ENCODE measurements around the gene THRAP3. TPM values are rescaled to one million over a fixed set of nuclear protein-coding genes. Genes with fewer than 3 reads are reported as not detected.

Gene THRAP3
- total and polyA plus RNA-seq, 9 of the 15 experiments (the other 6 are each of a cell fraction or from before 2014, with no cell fraction given), result 66.2 to 135 (median 113) TPM

- H3K27me3 ChIP-seq (ENCODE audit: control insufficient read depth in 2 of 2, insufficient read depth in 2 of 2, low read length in 2 of 2), result no peaks in the 10 kb centered on the region
- peak overlapping the region in 1 of 2 experiments; percentile 59; a peak in 1 of 4 replicates for H3K9ac ChIP-seq (ENCODE audit: insufficient read depth in 1 of 2, low read depth in 2 of 2, low read length in 2 of 2)
- POLR2A ChIA-PET, result interaction anchor here (1.1 kb wide), 1 partner anchor 23 kb away, joined by 3 read pairs; no protein-coding TSS in a partner anchor
- peak; percentile 73 for FAIRE-seq
- H3K4me3 ChIP-seq, result no peak overlapping the region
- no peak overlapping the region for H3K27ac ChIP-seq (ENCODE audit: extremely low read depth, low read depth, low read length)
- DNase-seq (ENCODE audit: extremely low read depth in 1 of 4, low spot score in 3 of 4), result peak in 2 of 4 experiments; percentile 44 to 64
- no TSS peak for BruUV-seq (replicated peaks)
- H3K9me1 ChIP-seq (ENCODE audit: control insufficient read depth, insufficient read depth, low read length), result no peaks in the 10 kb centered on the region
- no peaks in the 10 kb centered on the region for H4K20me1 ChIP-seq (replicated peaks; ENCODE audit: control insufficient read depth, insufficient read depth, low read length)
- CTCF ChIA-PET (ENCODE audit: low intra/inter-chr PET ratio), result no interaction called here
- H3K4me1 ChIP-seq (replicated peaks in 1 of 2; ENCODE audit: control insufficient read depth in 2 of 2, insufficient read depth in 2 of 2, low read length in 2 of 2), result peaks cover 21 to 31% of the 10 kb centered on the region in 2 experiments
- in situ Hi-C loops (cut with MboI) (no loop called here), intact Hi-C loops (cut with micrococcal nuclease) (loop anchor here (10.0 kb wide), 1 partner anchor 444 kb away; the partner anchor contains the start of gene AGO1)
- 62% methylated on average over 6 of the region's 6 CpGs for WGBS (ENCODE audit: insufficient coverage, low coverage, missing lambda C conversion rate)
- H3K36me3 ChIP-seq (ENCODE audit: control insufficient read depth, insufficient read depth, low read length), result no peaks in the 10 kb centered on the region
- ATAC-seq, result peak; percentile 42
- H2AFZ ChIP-seq (ENCODE audit: low read depth, low read length), result peak overlapping the region; percentile 20; the same call in 1 of the 2 replicates
- no peak overlapping the region for H3K4me2 ChIP-seq (ENCODE audit: insufficient read depth, low read length)
- H3K79me2 ChIP-seq (ENCODE audit: control insufficient read depth, insufficient read depth, low read length), result no peaks in the 10 kb centered on the region
- H3K9me3 ChIP-seq (replicated peaks; ENCODE audit: control insufficient read depth, insufficient read depth, low read depth, low read length), result no peaks in the 10 kb centered on the region
- TF ChIP-seq KLF1 (tag; IDR thresholded peaks at IDR 0.05) (0 out of 2 replicates have a peak, but pooled peaks have one; percentile 36), CBFA2T3 (IDR thresholded peaks at IDR 0.05) (0 out of 2 replicates have a peak, but pooled peaks have one; percentile 12), ZNF77 (CRISPR knock-in tag; IDR thresholded peaks at IDR 0.05) (no peak), TAF1 (IDR thresholded peaks at IDR 0.05; ENCODE audit: control insufficient read depth, extremely low read depth, insufficient read depth, low read length, severe bottlenecking) (no peak), ZFP36 (IDR thresholded peaks at IDR 0.05; ENCODE audit: low read depth, low read length, partially characterized antibody) (peak; percentile 11), RAD21 (CRISPR knock-in tag; conservative IDR thresholded peaks at IDR 0.05 in 1 of 2, IDR thresholded peaks at IDR 0.05 in 1 of 2) (peak in 1 of 2 experiments; percentile 32; a peak in 2 of 4 replicates), HDAC1 (IDR thresholded peaks at IDR 0.05) (0 out of 4 replicates have a peak, but pooled peaks of 1 of the 2 experiments have one; percentile 22), MYC (IDR thresholded peaks at IDR 0.05; ENCODE audit: low read depth, low read length) (peak; percentile 52; the same call in 1 of the 2 replicates), MYC (CRISPR knock-in tag; IDR thresholded peaks at IDR 0.05; ENCODE audit: borderline replicate concordance, low read depth) (no peak), SMAD1 (IDR thresholded peaks at IDR 0.05; ENCODE audit: low read depth, low read length, partially characterized antibody) (peak; percentile 87), CTBP1 (IDR thresholded peaks at IDR 0.05; ENCODE audit: borderline replicate concordance) (no peak), SPI1 (IDR thresholded peaks at IDR 0.05; ENCODE audit: borderline replicate concordance, low read depth, low read length) (peak; percentile 34; the same call in 1 of the 2 replicates), NFIX (CRISPR knock-in tag; IDR thresholded peaks at IDR 0.05; ENCODE audit: low read depth) (peak; percentile 97), DIDO1 (tag; IDR thresholded peaks at IDR 0.05; ENCODE audit: low read depth) (no peak)
- TF ChIP-seq, protein P1, sequence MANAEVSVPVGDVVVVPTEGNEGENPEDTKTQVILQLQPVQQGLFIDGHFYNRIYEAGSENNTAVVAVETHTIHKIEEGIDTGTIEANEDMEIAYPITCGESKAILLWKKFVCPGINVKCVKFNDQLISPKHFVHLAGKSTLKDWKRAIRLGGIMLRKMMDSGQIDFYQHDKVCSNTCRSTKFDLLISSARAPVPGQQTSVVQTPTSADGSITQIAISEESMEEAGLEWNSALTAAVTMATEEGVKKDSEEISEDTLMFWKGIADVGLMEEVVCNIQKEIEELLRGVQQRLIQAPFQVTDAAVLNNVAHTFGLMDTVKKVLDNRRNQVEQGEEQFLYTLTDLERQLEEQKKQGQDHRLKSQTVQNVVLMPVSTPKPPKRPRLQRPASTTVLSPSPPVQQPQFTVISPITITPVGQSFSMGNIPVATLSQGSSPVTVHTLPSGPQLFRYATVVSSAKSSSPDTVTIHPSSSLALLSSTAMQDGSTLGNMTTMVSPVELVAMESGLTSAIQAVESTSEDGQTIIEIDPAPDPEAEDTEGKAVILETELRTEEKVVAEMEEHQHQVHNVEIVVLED (CRISPR knock-in tag; IDR thresholded peaks at IDR 0.05), result no peak
- TF ChIP-seq, protein P2, sequence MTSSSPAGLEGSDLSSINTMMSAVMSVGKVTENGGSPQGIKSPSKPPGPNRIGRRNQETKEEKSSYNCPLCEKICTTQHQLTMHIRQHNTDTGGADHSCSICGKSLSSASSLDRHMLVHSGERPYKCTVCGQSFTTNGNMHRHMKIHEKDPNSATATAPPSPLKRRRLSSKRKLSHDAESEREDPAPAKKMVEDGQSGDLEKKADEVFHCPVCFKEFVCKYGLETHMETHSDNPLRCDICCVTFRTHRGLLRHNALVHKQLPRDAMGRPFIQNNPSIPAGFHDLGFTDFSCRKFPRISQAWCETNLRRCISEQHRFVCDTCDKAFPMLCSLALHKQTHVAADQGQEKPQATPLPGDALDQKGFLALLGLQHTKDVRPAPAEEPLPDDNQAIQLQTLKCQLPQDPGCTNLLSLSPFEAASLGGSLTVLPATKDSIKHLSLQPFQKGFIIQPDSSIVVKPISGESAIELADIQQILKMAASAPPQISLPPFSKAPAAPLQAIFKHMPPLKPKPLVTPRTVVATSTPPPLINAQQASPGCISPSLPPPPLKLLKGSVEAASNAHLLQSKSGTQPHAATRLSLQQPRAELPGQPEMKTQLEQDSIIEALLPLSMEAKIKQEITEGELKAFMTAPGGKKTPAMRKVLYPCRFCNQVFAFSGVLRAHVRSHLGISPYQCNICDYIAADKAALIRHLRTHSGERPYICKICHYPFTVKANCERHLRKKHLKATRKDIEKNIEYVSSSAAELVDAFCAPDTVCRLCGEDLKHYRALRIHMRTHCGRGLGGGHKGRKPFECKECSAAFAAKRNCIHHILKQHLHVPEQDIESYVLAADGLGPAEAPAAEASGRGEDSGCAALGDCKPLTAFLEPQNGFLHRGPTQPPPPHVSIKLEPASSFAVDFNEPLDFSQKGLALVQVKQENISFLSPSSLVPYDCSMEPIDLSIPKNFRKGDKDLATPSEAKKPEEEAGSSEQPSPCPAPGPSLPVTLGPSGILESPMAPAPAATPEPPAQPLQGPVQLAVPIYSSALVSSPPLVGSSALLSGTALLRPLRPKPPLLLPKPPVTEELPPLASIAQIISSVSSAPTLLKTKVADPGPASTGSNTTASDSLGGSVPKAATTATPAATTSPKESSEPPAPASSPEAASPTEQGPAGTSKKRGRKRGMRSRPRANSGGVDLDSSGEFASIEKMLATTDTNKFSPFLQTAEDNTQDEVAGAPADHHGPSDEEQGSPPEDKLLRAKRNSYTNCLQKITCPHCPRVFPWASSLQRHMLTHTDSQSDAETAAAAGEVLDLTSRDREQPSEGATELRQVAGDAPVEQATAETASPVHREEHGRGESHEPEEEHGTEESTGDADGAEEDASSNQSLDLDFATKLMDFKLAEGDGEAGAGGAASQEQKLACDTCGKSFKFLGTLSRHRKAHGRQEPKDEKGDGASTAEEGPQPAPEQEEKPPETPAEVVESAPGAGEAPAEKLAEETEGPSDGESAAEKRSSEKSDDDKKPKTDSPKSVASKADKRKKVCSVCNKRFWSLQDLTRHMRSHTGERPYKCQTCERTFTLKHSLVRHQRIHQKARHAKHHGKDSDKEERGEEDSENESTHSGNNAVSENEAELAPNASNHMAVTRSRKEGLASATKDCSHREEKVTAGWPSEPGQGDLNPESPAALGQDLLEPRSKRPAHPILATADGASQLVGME (CRISPR knock-in tag; IDR thresholded peaks at IDR 0.05), result no peak
These were observed 104.5 kb downstream of the THRAP3 start for GRCh38 chr1:36328713-36329112.

All from K562 (cell line).